Kidney (tissue), 14 donors: ENCODE data around the gene GRIK1. TPM values are rescaled to one million over a fixed set of nuclear protein-coding genes. Genes with fewer than 3 reads are reported as not detected.

Experiments used
- DNase-seq, 5 donors: peaks; one replicate each; pipeline ENCODE4 v3.0.0-alpha.2; 2013 to 2020
- FAIRE-seq: peaks from 2 replicates; lab custom pipeline; 2012; peaks lifted over from hg19 to GRCh38; lab: Jason Lieb, UNC
- H3K27ac ChIP-seq, 2 donors: one replicate each; pipeline ENCODE4 v1.7.0; 2013; ENCODE audit warnings: low read depth in 2 of 2, low read length in 2 of 2, inconsistent platforms in 1 of 2
- H3K27me3 ChIP-seq: one replicate; pipeline ENCODE4 v1.7.1; 2013; ENCODE audit warnings: low read length, inconsistent platforms; ENCODE audit not compliant: control insufficient read depth, insufficient read depth
- H3K36me3 ChIP-seq, 3 donors: one replicate each; pipeline versions ENCODE4 v1.7.0 to v1.7.1; 2013; ENCODE audit warnings: low read length in 3 of 3, control low read depth in 1 of 3, inconsistent platforms in 1 of 3; ENCODE audit not compliant: insufficient read depth in 3 of 3, control insufficient read depth in 2 of 3
- H3K4me1 ChIP-seq, 3 donors: one replicate each; pipeline versions ENCODE4 v1.7.0 to v1.7.1; 2013; ENCODE audit warnings: low read length in 3 of 3, inconsistent platforms in 1 of 3, low read depth in 1 of 3; ENCODE audit not compliant: control insufficient read depth in 2 of 3, insufficient read depth in 2 of 3
- H3K4me3 ChIP-seq, 3 donors: one replicate each; pipeline versions ENCODE4 v1.7.0 to v1.8.1; 2013; ENCODE audit warnings: low read length in 3 of 3, control low read depth in 1 of 3, inconsistent platforms in 1 of 3
- H3K9ac ChIP-seq, 3 donors: one replicate each; pipeline versions ENCODE4 v1.7.0 to v1.7.1; 2013; ENCODE audit warnings: low read length in 3 of 3, control low read depth in 1 of 3, inconsistent platforms in 1 of 3
- H3K9me3 ChIP-seq, 3 donors: one replicate each; pipeline versions ENCODE4 v1.7.0 to v1.7.1; 2013; ENCODE audit warnings: low read length in 3 of 3, control low read depth in 1 of 3, inconsistent platforms in 1 of 3; ENCODE audit not compliant: control insufficient read depth in 2 of 3, insufficient read depth in 1 of 3
- CTCF ChIP-seq: IDR thresholded peaks from 3 replicates; pipeline ENCODE4 v1.5.1; 2012; ENCODE audit warnings: mild to moderate bottlenecking, moderate library complexity, borderline replicate concordance; ENCODE audit not compliant: insufficient read depth; ENCODE audit errors: extremely low read depth
- intact Hi-C: fragments of 100-400 bp; cut with DNase I; formaldehyde crosslinking; loops from one replicate; pipeline ENCODE4 v1.11.1; 2022
- polyA plus RNA-seq: library from polyadenylated mRNA; stranded (reverse); fragments of 350-450 nt; fragmentation: Illumina TruSeq; extraction: RNeasy Lipid Tissue Mini Kit (QIAGEN cat#74804); gene quantifications from one replicate; pipeline ENCODE4 v1.2.3, GENCODE V29; 2014; ENCODE audit warnings: low read depth, low replicate concordance; ENCODE audit not compliant: insufficient read depth
- total RNA-seq: library from RNA; stranded (reverse); fragmentation: NEBNext Ultra II Directional; extraction: Animal tissue kit (Norgen Biotek cat#: 25700); gene quantifications from one replicate; pipeline ENCODE4 v1.2.1, GENCODE V29; 2021
- donor health status: control.
- donor health status: control.
- donor health status: control.
- donor health status: control.
- donor health status: control.
- donor health status: DM: yes; HTN: yes; CAD: no.
- donor health status: Normal renal cell carcinoma (clear cell type).

The GRIK1 gene
- total and polyA plus RNA-seq, 2 donors from 2014 or later = not detected

DNA sequence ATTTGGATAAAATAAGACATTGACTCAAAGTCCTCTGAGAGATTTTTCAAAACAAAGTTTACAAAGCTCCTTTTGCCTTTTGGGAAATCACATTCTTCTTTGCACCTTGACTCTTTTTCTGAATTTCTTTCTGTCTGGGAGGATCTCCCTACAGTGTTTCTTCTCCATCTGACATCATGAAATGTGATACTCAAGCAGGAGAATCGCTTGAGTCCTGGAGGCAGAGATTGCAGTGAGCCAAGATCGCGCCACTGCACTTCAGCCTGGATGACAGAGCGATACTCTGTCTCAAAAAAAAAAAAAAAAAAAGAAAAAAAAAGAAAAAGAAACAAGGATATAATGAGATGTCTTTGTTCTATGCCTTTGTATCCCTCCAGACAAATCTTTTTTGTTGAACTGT is 13.3 kb upstream of the GRIK1 start:
- FAIRE-seq (no peak), DNase-seq (peak in 2 of 5 donors; percentile 50 to 69)
- Histone ChIP-seq H3K4me1 (no peaks in the 10 kb centered on the region), H3K36me3 (no peaks in the 10 kb centered on the region), H3K4me3 (no peak overlapping the region), H3K27me3 (no peaks in the 10 kb centered on the region), H3K9ac (no peak overlapping the region), H3K9me3 (no peaks in the 10 kb centered on the region), H3K27ac (no peak overlapping the region)
- no peak for TF ChIP-seq CTCF
- intact Hi-C loops = no loop called here

DNA sequence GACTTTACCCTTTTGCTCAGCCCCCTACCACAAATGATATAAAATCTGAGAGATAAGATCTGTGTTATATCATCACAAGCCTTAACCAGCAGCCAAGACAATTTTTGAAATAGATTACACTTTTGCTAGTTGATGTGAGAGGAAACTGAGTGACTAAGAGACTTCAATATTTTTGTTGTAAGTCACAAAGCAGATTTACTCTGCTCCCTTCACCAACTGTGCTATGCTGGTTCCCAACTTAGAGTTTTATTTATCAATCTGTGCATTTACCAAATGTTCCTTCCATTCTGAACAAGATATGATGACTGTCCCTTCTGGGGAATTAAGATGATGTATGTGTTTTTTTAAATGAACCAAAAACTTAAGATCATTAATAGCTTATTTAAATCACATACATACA is 12.1 kb upstream of the GRIK1 start:
- H3K27ac ChIP-seq = no peak overlapping the region
- DNase-seq (no peak), FAIRE-seq (no peak)
- intact Hi-C loops = no loop called here
- no peaks in the 10 kb centered on the region for H3K36me3 ChIP-seq
- no peak for TF ChIP-seq CTCF
- no peaks in the 10 kb centered on the region for H3K4me1 ChIP-seq
- no peaks in the 10 kb centered on the region for H3K27me3 ChIP-seq
- H3K9me3 ChIP-seq = no peaks in the 10 kb centered on the region
- H3K9ac ChIP-seq = no peak overlapping the region
- H3K4me3 ChIP-seq = no peak overlapping the region

DNA sequence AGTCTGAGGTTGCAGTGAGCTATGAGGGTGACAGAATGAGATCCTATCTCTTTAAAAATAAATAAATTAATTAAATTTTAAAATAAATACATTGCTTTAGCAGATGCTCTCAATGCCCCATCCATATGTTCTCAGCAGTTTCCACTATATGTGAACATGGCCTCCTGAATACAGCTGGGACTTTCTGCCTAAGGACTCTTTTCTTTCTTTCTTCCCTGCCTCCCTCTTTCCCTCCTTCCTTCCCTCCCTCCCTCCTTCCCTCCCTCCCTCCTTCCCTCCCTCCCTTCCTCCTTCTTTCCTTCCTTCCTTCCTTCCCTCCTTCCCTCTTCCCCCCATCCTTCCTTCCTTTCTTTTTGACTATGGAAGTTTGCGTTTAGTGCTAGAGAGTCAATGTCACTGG is 10.2 kb upstream of the GRIK1 start:
- no peak overlapping the region for H3K9ac ChIP-seq
- FAIRE-seq = no peak

More for the DNA sequence above, 10.2 kb upstream of the GRIK1 start:
- intact Hi-C loops = no loop called here
- H3K4me3 ChIP-seq = no peak overlapping the region
- no peak for DNase-seq
- no peak overlapping the region for H3K27ac ChIP-seq
- no peaks in the 10 kb centered on the region for H3K9me3 ChIP-seq
- no peaks in the 10 kb centered on the region for H3K36me3 ChIP-seq
- TF ChIP-seq CTCF = no peak
- no peaks in the 10 kb centered on the region for H3K4me1 ChIP-seq
- H3K27me3 ChIP-seq = no peaks in the 10 kb centered on the region
